Sigmoid colon (tissue), 4 donors: ENCODE data around the gene GAL3ST2.
"Not testable (repeated sequence)": the region's sequence is repeated elsewhere in the genome, so short reads cannot be mapped to it uniquely, and the experiment has no call there.

Experiments used
- POLR2A ChIP-seq, 2 donors: fragments of 450-650 bp; IDR thresholded peaks; one replicate each; pipeline ENCODE4 v1.6.1; 2016; ENCODE audit warnings: antibody characterized with exemption in 2 of 2, mild to moderate bottlenecking in 2 of 2, moderate library complexity in 2 of 2
- POLR2AphosphoS5 ChIP-seq, 4 donors: sonication (generic); formaldehyde crosslinking; IDR thresholded peaks; one replicate each; pipeline ENCODE4 v1.6.1; 2017; ENCODE audit warnings: antibody characterized with exemption in 4 of 4
- TF ChIP-seq, protein P1 (sequence below), 4 experiments: fragments of 450-650 bp in 3 of 4; fragments of 200-600 bp in 1 of 4; IDR thresholded peaks; one replicate each; pipeline ENCODE4 v1.5.1; 2016 to 2019; ENCODE audit warnings: antibody characterized with exemption in 4 of 4, mild to moderate bottlenecking in 3 of 4, moderate library complexity in 2 of 4

DNA sequence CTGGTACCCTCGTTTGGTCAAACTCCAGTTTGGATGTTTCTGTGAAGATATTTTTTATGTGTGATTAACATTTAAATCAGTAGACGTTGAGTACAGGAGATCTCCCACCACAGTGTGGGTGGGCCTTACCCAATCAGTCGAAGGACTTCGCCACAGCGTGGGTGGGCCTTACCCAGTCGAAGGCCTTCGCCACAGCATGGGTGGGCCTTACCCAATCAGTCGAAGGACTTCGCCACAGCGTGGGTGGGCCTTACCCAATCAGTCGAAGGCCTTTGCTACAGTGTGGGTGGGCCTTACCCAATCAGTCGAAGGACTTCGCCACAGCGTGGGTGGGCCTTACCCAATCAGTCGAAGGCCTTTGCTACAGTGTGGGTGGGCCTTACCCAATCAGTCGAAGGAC lies 16.7 kb upstream of the GAL3ST2 start:
- TF ChIP-seq, protein P1, sequence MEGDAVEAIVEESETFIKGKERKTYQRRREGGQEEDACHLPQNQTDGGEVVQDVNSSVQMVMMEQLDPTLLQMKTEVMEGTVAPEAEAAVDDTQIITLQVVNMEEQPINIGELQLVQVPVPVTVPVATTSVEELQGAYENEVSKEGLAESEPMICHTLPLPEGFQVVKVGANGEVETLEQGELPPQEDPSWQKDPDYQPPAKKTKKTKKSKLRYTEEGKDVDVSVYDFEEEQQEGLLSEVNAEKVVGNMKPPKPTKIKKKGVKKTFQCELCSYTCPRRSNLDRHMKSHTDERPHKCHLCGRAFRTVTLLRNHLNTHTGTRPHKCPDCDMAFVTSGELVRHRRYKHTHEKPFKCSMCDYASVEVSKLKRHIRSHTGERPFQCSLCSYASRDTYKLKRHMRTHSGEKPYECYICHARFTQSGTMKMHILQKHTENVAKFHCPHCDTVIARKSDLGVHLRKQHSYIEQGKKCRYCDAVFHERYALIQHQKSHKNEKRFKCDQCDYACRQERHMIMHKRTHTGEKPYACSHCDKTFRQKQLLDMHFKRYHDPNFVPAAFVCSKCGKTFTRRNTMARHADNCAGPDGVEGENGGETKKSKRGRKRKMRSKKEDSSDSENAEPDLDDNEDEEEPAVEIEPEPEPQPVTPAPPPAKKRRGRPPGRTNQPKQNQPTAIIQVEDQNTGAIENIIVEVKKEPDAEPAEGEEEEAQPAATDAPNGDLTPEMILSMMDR (IDR thresholded peaks at IDR 0.05), result not testable (repeated sequence)
- not testable (repeated sequence) for TF ChIP-seq POLR2A, POLR2AphosphoS5 (IDR thresholded peaks at IDR 0.05)
